Measurements from ENCODE around the gene AADAC. TPM values are rescaled to one million over a fixed set of nuclear protein-coding genes. Genes with fewer than 3 reads are reported as not detected.
"Not testable (repeated sequence)": the region's sequence is repeated elsewhere in the genome, so short reads cannot be mapped to it uniquely, and the experiment has no call there.

AADAC gene
- total RNA-seq, result not detected

DNA sequence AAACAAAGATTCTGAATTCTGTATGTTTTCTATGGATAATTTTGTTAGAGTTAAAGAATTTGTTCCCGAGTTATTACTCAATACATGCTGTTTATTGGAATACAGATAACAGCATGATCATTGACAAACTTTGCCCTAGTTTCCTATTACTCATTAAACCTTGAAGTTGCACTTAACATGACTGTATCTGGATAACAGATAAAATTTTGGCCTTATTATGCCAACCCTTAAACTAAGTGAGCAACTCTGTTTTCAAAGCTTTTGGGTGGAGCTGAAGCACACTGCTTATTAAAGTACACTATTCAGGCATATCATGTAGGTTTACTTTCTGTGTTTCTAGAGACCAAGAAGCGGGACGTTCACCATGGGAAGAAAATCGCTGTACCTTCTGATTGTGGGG, at the start of gene AADAC:
Gene AADAC, plus strand, starts transcription at position 318 of the 400 bp plus-strand sequence. Its CDS starts 47 bp downstream, at position 365.
- Histone ChIP-seq H3K9me3 (peaks cover 0 to 10% (median 0%) of the 10 kb centered on the region in 4 donors), H3K36me3 (no peaks in the 10 kb centered on the region), H3K4me3 (no peak within 1 kb of the TSS), H3K27me3 (no peaks in the 10 kb centered on the region), H3K4me1 (peaks cover 0 to 6% (median 0%) of the 10 kb centered on the region in 4 donors), H3K27ac (replicated peaks in 1 of 4) (no peak within 1 kb of the TSS)
- TF ChIP-seq EP300 (IDR thresholded peaks at IDR 0.05) (no peak), CTCF (IDR thresholded peaks at IDR 0.05) (no peak)
- 93% methylated on average over 4 of the region's 4 CpGs for WGBS
- DNase-seq (ENCODE audit: extremely low spot score), result no peak
- intact Hi-C loops (cut with DNase I), result no loop called here

DNA sequence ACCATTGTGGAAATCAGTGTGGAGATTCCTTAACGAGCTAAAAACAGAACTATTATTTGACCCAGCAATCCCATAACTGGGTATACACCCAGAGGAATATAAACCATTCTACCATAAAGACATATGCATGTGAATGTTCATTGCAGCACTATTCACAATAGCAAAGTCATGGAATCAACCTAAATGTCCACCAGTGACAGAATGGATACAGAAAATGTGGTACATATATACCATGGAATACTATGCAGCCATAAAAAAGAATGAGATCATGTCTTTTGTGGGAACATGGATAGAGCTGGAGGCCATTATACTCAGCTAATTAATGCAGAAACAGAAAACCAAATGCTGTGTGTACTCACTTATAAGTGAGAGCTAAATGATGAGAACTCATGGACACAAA, 49.2 kb upstream of the AADAC start:
- H3K9me3 ChIP-seq; H3K27ac ChIP-seq (replicated peaks in 1 of 4); DNase-seq (ENCODE audit: extremely low spot score); H3K4me3 ChIP-seq; H3K27me3 ChIP-seq; intact Hi-C loops (cut with DNase I); H3K36me3 ChIP-seq; H3K4me1 ChIP-seq: not testable (repeated sequence)
- 86% methylated on average over 1 of the region's 1 CpG for WGBS

DNA sequence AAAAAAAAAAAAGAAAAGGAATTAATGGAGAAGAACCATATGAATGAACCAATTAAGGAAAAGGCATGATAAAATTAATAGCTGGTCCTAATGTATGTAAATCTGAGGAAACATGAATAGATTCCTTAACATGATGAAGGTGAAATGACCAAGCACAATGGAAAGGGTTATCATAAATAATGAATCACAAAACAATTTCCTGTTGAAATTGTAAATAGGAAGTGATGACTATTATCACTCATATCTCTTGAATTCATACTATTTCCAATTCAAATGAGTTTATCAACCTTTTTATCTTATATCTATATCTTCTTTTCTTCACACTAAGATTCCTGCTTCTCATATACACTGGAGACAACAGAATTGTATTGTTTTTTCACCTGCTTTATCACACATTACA, 48.2 kb upstream of the AADAC start:
- no peak for TF ChIP-seq EP300 (IDR thresholded peaks at IDR 0.05)
- no peak for TF ChIP-seq POLR2AphosphoS5 (IDR thresholded peaks at IDR 0.05)
- TF ChIP-seq POLR2A (IDR thresholded peaks at IDR 0.05; ENCODE audit: low read depth), result no peak
- TF ChIP-seq CTCF (IDR thresholded peaks at IDR 0.05), result no peak
- Histone ChIP-seq H3K36me3 (no peaks in the 10 kb centered on the region), H3K27me3 (no peaks in the 10 kb centered on the region), H3K4me1 (peaks cover 7 to 14% (median 13%) of the 10 kb centered on the region in 4 donors), H3K9me3 (no peaks in the 10 kb centered on the region), H3K27ac (replicated peaks in 1 of 4) (no peak overlapping the region), H3K4me3 (no peak overlapping the region)
- no peak for DNase-seq (ENCODE audit: extremely low spot score)
- intact Hi-C loops (cut with DNase I), result no loop called here

DNA sequence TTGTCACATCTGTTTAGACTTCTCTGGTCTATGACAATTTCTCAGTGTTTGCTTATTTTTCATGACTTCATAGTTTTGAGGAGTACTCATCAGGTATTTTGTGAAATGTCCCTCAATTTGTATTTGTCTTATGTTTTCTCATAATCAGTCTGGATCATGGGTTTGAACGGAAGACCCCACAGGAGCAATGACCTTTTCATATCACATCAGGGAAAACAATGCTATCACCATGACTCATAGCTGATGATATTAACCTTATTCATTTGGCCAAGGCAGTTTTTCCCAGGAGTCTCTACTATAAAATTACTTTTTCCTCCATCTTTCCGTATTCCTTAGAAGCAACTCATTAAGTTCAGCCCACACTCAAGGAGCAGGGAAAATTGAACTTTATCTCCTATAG, 47.5 kb upstream of the AADAC start:
- H3K36me3 ChIP-seq, result no peaks in the 10 kb centered on the region
- no peak for DNase-seq (ENCODE audit: extremely low spot score)
- intact Hi-C loops (cut with DNase I), result no loop called here
- WGBS, result 71% methylated on average over 2 of the region's 2 CpGs
- H3K27ac ChIP-seq (replicated peaks in 1 of 4), result no peak overlapping the region
- no peak for TF ChIP-seq EP300 (IDR thresholded peaks at IDR 0.05)
- no peak for TF ChIP-seq CTCF (IDR thresholded peaks at IDR 0.05)
- no peak for TF ChIP-seq POLR2A (IDR thresholded peaks at IDR 0.05; ENCODE audit: low read depth)
- no peaks in the 10 kb centered on the region for H3K27me3 ChIP-seq
- H3K4me1 ChIP-seq, result peaks cover 14 to 21% (median 21%) of the 10 kb centered on the region in 4 donors
- H3K9me3 ChIP-seq, result no peaks in the 10 kb centered on the region
- H3K4me3 ChIP-seq, result no peak overlapping the region

GRCh38 chr3:151768393-151768930, 45.5 kb upstream of the AADAC start:
- 100% methylated on average over 1 of the region's 1 CpG for WGBS
- Histone ChIP-seq H3K4me1 (peaks cover 18 to 26% (median 23%) of the 10 kb centered on the region in 4 donors), H3K4me3 (no peak overlapping the region), H3K9me3 (no peaks in the 10 kb centered on the region), H3K27me3 (no peaks in the 10 kb centered on the region), H3K27ac (replicated peaks in 1 of 4) (no peak overlapping the region), H3K36me3 (no peaks in the 10 kb centered on the region)
- DNase-seq (ENCODE audit: extremely low spot score), result no peak
- no peak for TF ChIP-seq EP300 (IDR thresholded peaks at IDR 0.05)
- no peak for TF ChIP-seq POLR2AphosphoS5 (IDR thresholded peaks at IDR 0.05)
- no peak for TF ChIP-seq CTCF (IDR thresholded peaks at IDR 0.05)
- TF ChIP-seq POLR2A (IDR thresholded peaks at IDR 0.05; ENCODE audit: low read depth), result no peak
- intact Hi-C loops (cut with DNase I), result no loop called here
